Nephron (organoid): ENCODE measurements around the gene RASGRP4.
"Not testable (repeated sequence)": the region's sequence is repeated elsewhere in the genome, so short reads cannot be mapped to it uniquely, and the experiment has no call there.

Experiments used
- H3K27ac Mint-ChIP-seq, 3 experiments: 2 replicates each; pipeline ENCODE4 v1.8.0; 2020; ENCODE audit warnings: mixed read lengths in 3 of 3, mild to moderate bottlenecking in 2 of 3, moderate library complexity in 1 of 3
- H3K27me3 Mint-ChIP-seq: 2 replicates; pipeline ENCODE4 v1.8.0; 2021; ENCODE audit warnings: low read depth, mild to moderate bottlenecking, moderate library complexity, mixed read lengths
- H3K36me3 Mint-ChIP-seq: 2 replicates; pipeline ENCODE4 v1.8.0; 2020; ENCODE audit warnings: low read depth, mixed read lengths
- H3K4me1 Mint-ChIP-seq: 2 replicates; pipeline ENCODE4 v1.8.0; 2020; ENCODE audit warnings: mixed read lengths
- H3K4me3 Mint-ChIP-seq, 3 experiments: 2 replicates each; pipeline ENCODE4 v1.8.0; 2020; ENCODE audit warnings: mild to moderate bottlenecking in 3 of 3, mixed read lengths in 3 of 3, moderate library complexity in 2 of 3
- H3K9me3 Mint-ChIP-seq: 2 replicates; pipeline ENCODE4 v1.8.0; 2020; ENCODE audit warnings: mixed read lengths
- TF ChIP-seq, protein P1 (sequence below), 3 experiments: fragments of 200-600 bp; sonication (generic); IDR thresholded peaks; one replicate each; pipeline ENCODE4 v1.5.0; 2021; ENCODE audit warnings: antibody characterized with exemption in 3 of 3; ENCODE audit not compliant: unreplicated experiment in 3 of 3

The RASGRP4 gene

DNA sequence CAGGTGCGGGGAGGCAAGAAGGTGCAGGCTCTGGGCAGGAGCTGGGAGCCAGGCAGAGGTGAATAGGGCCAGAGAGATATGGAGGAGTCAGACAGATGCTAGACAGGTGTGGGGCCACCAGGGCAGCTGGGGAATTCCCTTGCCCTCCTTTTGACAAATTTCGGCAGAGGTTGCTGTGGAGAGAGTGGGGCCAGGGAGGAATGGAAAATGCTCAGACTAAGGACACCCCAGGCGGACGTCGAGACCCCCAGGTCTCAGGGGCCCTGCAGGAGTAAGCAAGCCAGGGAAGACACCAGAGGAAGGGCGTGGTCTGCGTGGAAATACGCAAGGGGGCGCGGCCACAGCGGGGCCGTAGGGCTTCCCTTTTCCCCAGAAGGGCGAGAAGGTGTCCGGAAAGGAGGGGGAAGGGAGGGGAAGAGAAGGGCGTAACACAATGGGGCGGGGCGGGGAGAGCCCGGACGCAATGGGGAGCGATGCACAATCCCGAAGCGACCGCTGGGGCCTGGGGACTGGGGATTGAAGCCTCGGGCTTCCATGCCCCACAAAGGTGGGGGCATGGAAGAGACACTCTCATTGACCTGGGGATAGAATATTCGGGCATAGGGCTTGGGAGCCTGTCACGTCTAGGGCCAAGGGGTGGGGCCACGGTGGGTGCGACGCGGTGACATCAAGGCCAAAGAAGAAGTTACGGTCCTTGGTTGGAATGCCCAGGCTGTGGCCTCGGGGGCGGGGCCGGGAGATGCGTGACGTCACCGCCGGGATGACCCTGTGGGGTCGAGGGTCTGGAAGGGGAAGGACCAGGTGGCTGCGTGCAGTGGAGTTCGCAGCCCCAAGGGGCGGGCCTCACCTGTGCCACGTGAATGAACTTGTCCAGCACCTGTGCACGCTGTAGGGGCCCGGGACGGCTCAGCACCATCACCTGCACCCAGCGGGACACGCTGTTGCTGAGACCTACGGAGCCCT, 8.2 kb downstream of the RASGRP4 start:
- TF ChIP-seq, protein P1, sequence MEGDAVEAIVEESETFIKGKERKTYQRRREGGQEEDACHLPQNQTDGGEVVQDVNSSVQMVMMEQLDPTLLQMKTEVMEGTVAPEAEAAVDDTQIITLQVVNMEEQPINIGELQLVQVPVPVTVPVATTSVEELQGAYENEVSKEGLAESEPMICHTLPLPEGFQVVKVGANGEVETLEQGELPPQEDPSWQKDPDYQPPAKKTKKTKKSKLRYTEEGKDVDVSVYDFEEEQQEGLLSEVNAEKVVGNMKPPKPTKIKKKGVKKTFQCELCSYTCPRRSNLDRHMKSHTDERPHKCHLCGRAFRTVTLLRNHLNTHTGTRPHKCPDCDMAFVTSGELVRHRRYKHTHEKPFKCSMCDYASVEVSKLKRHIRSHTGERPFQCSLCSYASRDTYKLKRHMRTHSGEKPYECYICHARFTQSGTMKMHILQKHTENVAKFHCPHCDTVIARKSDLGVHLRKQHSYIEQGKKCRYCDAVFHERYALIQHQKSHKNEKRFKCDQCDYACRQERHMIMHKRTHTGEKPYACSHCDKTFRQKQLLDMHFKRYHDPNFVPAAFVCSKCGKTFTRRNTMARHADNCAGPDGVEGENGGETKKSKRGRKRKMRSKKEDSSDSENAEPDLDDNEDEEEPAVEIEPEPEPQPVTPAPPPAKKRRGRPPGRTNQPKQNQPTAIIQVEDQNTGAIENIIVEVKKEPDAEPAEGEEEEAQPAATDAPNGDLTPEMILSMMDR (IDR thresholded peaks at IDR 0.05; ENCODE audit: unreplicated experiment in 3 of 3) = no peak
- Mint-ChIP-seq H3K27me3 (peaks cover 21% of the 10 kb centered on the region), H3K4me1 (peaks cover 7% of the 10 kb centered on the region), H3K9me3 (no peaks in the 10 kb centered on the region), H3K36me3 (no peaks in the 10 kb centered on the region), H3K27ac (no peak overlapping the region), H3K4me3 (peak overlapping the region; percentile 56 to 72 (median 70))

DNA sequence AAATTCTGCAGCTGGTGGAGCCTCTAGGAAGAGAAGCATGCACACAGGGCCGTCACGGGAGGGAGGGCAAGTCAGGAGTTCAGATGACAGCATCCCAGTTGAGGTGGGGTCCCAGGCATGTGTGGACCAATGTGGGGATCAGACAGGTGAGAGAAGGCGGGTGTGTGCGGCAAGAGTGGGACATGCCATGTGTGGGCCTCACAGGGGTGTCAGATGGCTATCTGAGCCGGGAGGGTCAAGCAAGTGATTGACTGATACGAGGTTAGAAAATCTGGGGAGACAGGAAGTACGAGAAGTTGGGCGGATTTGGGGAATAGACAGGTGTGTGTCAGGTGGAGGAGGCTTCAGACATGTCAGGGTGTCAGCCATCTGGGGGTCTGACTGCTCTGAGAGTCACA, 8.9 kb downstream of the RASGRP4 start:
- Mint-ChIP-seq H3K36me3 (no peaks in the 10 kb centered on the region), H3K4me3 (peak overlapping the region; percentile 56 to 72 (median 70)), H3K27ac (no peak overlapping the region), H3K4me1 (peaks cover 7% of the 10 kb centered on the region), H3K27me3 (peaks cover 21% of the 10 kb centered on the region), H3K9me3 (no peaks in the 10 kb centered on the region)
- TF ChIP-seq, protein P1 (IDR thresholded peaks at IDR 0.05; ENCODE audit: unreplicated experiment in 3 of 3) = no peak

DNA sequence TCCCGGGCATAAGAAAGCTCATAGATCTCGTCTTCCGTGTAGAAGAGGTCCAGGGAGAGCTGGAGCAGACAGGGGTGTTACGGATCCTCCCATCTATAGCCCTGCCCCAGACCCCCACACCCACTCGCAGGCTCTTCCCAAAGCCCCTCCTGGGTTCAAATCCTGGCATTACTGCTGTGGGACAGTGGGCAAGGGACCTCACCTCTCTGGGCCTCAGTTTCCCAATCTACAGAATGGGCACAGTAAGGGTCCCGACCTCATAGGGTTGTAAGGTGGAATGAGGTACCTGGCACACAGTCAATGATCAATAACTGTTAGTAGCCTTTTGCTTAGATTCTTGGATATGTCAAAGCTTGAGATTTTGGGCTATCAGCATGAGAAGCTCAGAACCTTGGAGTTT, 12.6 kb downstream of the RASGRP4 start:
- Mint-ChIP-seq H3K4me3 (no peak overlapping the region), H3K27me3 (peaks cover 10% of the 10 kb centered on the region), H3K36me3 (peaks cover 3% of the 10 kb centered on the region), H3K9me3 (no peaks in the 10 kb centered on the region), H3K27ac (no peak overlapping the region), H3K4me1 (peaks cover 16% of the 10 kb centered on the region)
- TF ChIP-seq, protein P1 (IDR thresholded peaks at IDR 0.05; ENCODE audit: unreplicated experiment in 3 of 3) = no peak

DNA sequence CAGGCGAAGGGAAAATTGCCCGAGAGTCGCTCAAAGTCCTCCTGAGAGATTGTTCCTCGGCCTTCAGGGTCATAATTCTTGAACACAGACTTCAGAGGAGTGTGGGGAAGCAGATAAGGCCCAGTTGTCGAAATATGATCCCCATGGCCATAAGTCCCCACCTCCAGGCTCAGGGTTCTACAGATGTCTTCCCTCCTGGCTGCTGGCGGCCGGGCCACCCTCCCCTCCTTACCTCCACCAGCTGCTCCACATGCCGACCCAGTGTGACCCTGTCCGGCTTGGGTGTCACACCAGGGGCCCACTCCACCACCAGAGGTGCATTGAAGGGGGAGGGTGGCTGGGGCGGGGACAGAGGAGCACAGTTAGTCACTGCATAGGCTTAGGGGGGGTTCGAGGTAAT, 13.1 kb downstream of the RASGRP4 start:
- Mint-ChIP-seq H3K4me3 (no peak overlapping the region), H3K9me3 (no peaks in the 10 kb centered on the region), H3K27me3 (peaks cover 9% of the 10 kb centered on the region), H3K4me1 (peaks cover 16% of the 10 kb centered on the region), H3K27ac (no peak overlapping the region), H3K36me3 (peaks cover 4% of the 10 kb centered on the region)
- TF ChIP-seq, protein P1 (IDR thresholded peaks at IDR 0.05; ENCODE audit: unreplicated experiment in 3 of 3) = no peak

DNA sequence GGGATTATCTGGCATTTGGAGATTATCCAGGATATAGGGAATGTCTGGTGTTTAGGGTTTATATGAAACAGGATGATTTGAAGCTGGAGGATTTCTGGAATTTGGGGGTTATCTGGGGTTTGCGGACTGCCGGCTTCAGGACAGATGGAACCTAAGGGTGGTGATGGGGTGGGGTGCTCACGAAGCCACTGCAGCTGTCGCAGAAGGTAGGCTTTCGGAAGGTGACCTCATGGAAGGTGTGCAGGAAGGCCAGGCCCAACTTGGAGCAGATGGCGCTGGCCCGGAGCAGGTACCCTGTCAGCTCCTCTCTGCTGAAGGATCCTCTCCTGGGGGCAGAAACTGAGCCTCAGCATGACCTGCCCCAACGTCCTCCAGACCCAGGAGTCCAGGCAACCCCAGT, 13.5 kb downstream of the RASGRP4 start:
- TF ChIP-seq, protein P1 (IDR thresholded peaks at IDR 0.05; ENCODE audit: unreplicated experiment in 3 of 3) = no peak
- H3K9me3 Mint-ChIP-seq = no peaks in the 10 kb centered on the region
- H3K27ac Mint-ChIP-seq = no peak overlapping the region
- peaks cover 14% of the 10 kb centered on the region for H3K4me1 Mint-ChIP-seq
- H3K36me3 Mint-ChIP-seq = peaks cover 4% of the 10 kb centered on the region
- H3K27me3 Mint-ChIP-seq = peaks cover 5% of the 10 kb centered on the region
- no peak overlapping the region for H3K4me3 Mint-ChIP-seq

GRCh38 chr19:38411898-38412297, 14.1 kb downstream of the RASGRP4 start:
- H3K4me3 Mint-ChIP-seq, H3K27ac Mint-ChIP-seq, H3K4me1 Mint-ChIP-seq, H3K27me3 Mint-ChIP-seq, H3K9me3 Mint-ChIP-seq, H3K36me3 Mint-ChIP-seq: not testable (repeated sequence)
